Measurements from ENCODE around the gene TNRC6C. TPM values are rescaled to one million over a fixed set of nuclear protein-coding genes. Genes with fewer than 3 reads are reported as not detected.

TNRC6C gene
- total RNA-seq, 1 donor from 2014 or later, result 13.1 TPM

DNA sequence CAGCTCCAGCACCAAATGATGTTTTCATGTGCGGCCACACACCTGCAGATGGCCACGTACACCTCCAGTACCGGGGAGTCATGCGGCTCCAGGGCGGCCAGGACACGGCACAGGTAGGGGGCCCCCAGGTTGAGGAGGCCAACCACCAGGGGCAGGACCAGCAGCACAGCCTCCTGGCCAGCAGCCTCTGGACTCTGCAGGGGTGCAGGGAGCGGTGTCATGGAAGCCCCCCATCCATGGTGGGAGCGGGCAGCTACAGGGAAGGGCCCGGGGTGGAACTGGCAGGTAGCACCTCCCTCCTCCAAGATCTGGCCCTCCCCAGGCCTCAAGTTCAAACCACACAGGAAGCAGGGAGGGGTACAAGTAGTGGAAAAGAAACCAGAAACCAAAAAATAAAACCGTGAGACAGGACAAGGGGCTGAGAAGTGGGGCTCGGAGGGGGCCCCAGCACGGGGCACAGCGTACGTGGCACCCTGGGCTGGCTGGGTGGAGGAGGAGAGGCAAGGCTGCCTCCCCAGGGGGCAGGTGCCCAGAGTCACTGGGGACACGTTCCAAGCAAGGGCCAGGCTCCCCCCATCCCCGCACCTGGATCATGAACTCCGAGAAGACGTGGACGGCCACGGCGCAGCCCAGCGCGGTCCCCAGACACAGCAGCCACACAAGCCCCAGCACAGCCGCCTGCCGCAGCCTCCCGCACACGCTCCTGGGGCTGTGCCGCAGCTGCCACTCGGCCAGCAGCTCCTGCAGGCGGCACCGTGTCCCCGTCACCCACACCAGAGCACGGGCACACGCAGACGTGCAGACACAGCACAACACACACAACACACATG, 162.7 kb downstream of the TNRC6C start:
- peaks cover 10% of the 10 kb centered on the region for H3K4me1 Mint-ChIP-seq (ENCODE audit: unreplicated experiment)
- peaks cover 18% of the 10 kb centered on the region for H3K36me3 Mint-ChIP-seq (ENCODE audit: low read depth, unreplicated experiment)
- H3K27ac Mint-ChIP-seq (ENCODE audit: unreplicated experiment), result no peak overlapping the region
- no peak for DNase-seq (ENCODE audit: low spot score)
- H3K27me3 Mint-ChIP-seq (ENCODE audit: unreplicated experiment), result peaks cover 2% of the 10 kb centered on the region
- H3K4me3 Mint-ChIP-seq (ENCODE audit: unreplicated experiment), result no peak overlapping the region
- no peaks in the 10 kb centered on the region for H3K9me3 Mint-ChIP-seq (ENCODE audit: unreplicated experiment)
- TF ChIP-seq, protein P1, sequence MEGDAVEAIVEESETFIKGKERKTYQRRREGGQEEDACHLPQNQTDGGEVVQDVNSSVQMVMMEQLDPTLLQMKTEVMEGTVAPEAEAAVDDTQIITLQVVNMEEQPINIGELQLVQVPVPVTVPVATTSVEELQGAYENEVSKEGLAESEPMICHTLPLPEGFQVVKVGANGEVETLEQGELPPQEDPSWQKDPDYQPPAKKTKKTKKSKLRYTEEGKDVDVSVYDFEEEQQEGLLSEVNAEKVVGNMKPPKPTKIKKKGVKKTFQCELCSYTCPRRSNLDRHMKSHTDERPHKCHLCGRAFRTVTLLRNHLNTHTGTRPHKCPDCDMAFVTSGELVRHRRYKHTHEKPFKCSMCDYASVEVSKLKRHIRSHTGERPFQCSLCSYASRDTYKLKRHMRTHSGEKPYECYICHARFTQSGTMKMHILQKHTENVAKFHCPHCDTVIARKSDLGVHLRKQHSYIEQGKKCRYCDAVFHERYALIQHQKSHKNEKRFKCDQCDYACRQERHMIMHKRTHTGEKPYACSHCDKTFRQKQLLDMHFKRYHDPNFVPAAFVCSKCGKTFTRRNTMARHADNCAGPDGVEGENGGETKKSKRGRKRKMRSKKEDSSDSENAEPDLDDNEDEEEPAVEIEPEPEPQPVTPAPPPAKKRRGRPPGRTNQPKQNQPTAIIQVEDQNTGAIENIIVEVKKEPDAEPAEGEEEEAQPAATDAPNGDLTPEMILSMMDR (IDR thresholded peaks at IDR 0.05; ENCODE audit: unreplicated experiment), result no peak

DNA sequence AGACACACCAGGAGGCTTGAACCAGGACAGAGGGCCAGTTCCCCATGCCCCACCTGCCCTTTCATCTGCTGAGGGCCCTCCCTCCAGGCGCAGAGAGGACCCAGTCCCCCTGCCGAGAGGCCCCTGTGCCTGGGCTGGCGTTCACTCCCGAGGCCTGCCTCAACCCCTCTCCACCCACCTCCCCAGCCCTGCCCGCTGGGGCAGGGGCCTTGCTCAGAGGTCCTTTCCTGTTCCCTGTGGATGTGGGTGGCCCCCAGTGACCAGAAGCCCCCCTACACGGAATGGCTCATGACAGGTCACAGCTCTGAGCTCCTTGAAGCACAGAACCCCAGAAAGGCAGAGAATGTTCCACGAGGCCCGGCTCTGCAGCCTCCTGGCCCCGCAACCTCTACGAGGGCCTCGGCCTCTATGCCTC, 163.3 kb downstream of the TNRC6C start:
- TF ChIP-seq, protein P1 (IDR thresholded peaks at IDR 0.05; ENCODE audit: unreplicated experiment), result no peak
- Mint-ChIP-seq H3K4me3 (ENCODE audit: unreplicated experiment) (no peak overlapping the region), H3K4me1 (ENCODE audit: unreplicated experiment) (peaks cover 10% of the 10 kb centered on the region), H3K36me3 (ENCODE audit: low read depth, unreplicated experiment) (peaks cover 18% of the 10 kb centered on the region), H3K9me3 (ENCODE audit: unreplicated experiment) (no peaks in the 10 kb centered on the region), H3K27me3 (ENCODE audit: unreplicated experiment) (peaks cover 2% of the 10 kb centered on the region), H3K27ac (ENCODE audit: unreplicated experiment) (no peak overlapping the region)
- DNase-seq (ENCODE audit: low spot score), result no peak

DNA sequence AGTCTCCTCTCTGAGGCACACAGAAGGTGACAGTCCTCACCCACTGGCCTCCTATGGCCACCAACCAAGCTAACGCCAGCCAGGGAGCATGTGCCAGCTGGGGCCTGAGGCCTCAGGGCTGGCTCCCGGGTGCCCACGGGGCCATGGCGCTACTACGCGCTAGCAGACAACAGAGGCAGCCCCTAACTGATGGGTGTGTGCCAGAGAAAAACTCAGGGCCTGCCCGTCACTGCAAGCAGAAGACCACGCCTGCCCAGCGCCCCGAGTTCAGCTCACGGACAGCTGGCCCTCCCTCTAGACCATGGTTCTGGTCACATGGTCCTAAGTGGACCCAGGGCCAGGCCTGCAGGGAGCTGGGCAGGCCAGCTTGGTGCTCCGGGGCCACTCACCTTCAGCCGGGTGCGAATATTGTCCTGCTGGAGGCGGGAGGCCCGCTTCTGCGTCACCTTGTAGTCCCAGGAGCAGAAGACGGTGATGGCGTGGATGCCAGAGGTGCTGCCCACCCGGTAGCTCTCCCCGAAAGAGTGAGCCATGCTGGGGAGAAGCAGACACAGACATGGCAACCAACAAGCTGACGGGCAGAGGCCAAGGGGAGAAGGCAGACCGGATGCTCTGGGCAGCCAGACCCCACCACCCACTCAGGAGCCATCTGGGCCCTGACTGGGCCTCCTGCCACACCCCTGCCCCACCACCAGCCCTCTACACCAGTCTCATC, 163.9 kb downstream of the TNRC6C start:
- Mint-ChIP-seq H3K36me3 (ENCODE audit: low read depth, unreplicated experiment) (peaks cover 18% of the 10 kb centered on the region), H3K4me1 (ENCODE audit: unreplicated experiment) (peaks cover 13% of the 10 kb centered on the region), H3K4me3 (ENCODE audit: unreplicated experiment) (no peak overlapping the region), H3K27me3 (ENCODE audit: unreplicated experiment) (peaks cover 2% of the 10 kb centered on the region), H3K27ac (ENCODE audit: unreplicated experiment) (no peak overlapping the region), H3K9me3 (ENCODE audit: unreplicated experiment) (no peaks in the 10 kb centered on the region)
- DNase-seq (ENCODE audit: low spot score), result no peak
- TF ChIP-seq, protein P1 (IDR thresholded peaks at IDR 0.05; ENCODE audit: unreplicated experiment), result no peak

DNA sequence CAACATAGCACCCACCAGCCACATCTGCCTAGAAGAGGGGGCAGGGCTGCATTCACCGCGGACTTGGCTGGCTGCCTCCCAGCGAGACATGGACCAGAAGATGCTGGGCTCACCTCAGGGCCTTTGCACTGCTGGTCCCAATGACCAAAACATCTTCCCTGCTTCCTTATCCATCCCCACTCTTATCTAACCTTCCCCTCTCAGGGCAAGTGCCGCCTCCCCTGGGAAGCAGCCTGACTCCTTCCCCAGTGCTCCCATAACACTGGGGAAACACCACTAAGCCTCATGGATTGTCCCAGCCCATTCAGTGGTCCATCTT, 164.4 kb downstream of the TNRC6C start:
- no peaks in the 10 kb centered on the region for H3K9me3 Mint-ChIP-seq (ENCODE audit: unreplicated experiment)
- H3K27ac Mint-ChIP-seq (ENCODE audit: unreplicated experiment), result no peak overlapping the region
- no peak for DNase-seq (ENCODE audit: low spot score)
- peaks cover 2% of the 10 kb centered on the region for H3K27me3 Mint-ChIP-seq (ENCODE audit: unreplicated experiment)
- peaks cover 18% of the 10 kb centered on the region for H3K36me3 Mint-ChIP-seq (ENCODE audit: low read depth, unreplicated experiment)
- peak overlapping the region; percentile 63 for H3K4me3 Mint-ChIP-seq (ENCODE audit: unreplicated experiment)
- H3K4me1 Mint-ChIP-seq (ENCODE audit: unreplicated experiment), result peaks cover 13% of the 10 kb centered on the region
- TF ChIP-seq, protein P1 (IDR thresholded peaks at IDR 0.05; ENCODE audit: unreplicated experiment), result no peak
